HL-60 (cell line): ENCODE data around the gene CTSC.

Experiments
- DNase-seq, 2 experiments: peaks; one replicate each; pipeline ENCODE4 v3.0.0-alpha.2; 2010 to 2020; ENCODE audit warnings: low read depth in 1 of 2, low spot score in 1 of 2
- H3K27ac ChIP-seq: fragments of 250-450 bp; sonication (Bioruptor Pico); replicated peaks from 2 replicates; pipeline ENCODE4 v1.5.1; 2020; ENCODE audit warnings: mild to moderate bottlenecking, moderate library complexity
- H3K27me3 ChIP-seq: fragments of 250-450 bp; sonication (Bioruptor Pico); 2 replicates; pipeline ENCODE4 v1.5.1; 2021; ENCODE audit warnings: mild to moderate bottlenecking, moderate library complexity; ENCODE audit not compliant: insufficient read depth, poor library complexity, severe bottlenecking
- H3K4me3 ChIP-seq: replicated peaks from 2 replicates; pipeline ENCODE4 v1.5.1; 2011; ENCODE audit warnings: mild to moderate bottlenecking, control low read depth, low read length; ENCODE audit not compliant: insufficient read depth
- GABPA ChIP-seq: IDR thresholded peaks from 2 replicates; pipeline ENCODE4 v1.6.1; 2012; ENCODE audit warnings: low read depth
- POLR2AphosphoS5 ChIP-seq: IDR thresholded peaks from 2 replicates; pipeline ENCODE4 v1.6.1; 2012; ENCODE audit warnings: low read depth
- SPI1 ChIP-seq: IDR thresholded peaks from 2 replicates; pipeline ENCODE4 v1.6.1; 2012; ENCODE audit warnings: low read depth, mild to moderate bottlenecking, borderline replicate concordance
- TF ChIP-seq, protein P1 (sequence below): IDR thresholded peaks from one replicate; pipeline ENCODE4 v1.5.1; 2011; ENCODE audit warnings: low read length, control low read depth, inconsistent platforms; ENCODE audit not compliant: insufficient read depth
- TF ChIP-seq, protein P2 (sequence below): IDR thresholded peaks from 2 replicates; pipeline ENCODE4 v1.6.1; 2012; ENCODE audit warnings: low read depth; ENCODE audit not compliant: insufficient replicate concordance

The CTSC gene

GRCh38 chr11:88360141-88360540, 22.6 kb upstream of the CTSC start:
- TF ChIP-seq GABPA (no peak), SPI1 (no peak), POLR2AphosphoS5 (no peak)
- TF ChIP-seq, protein P1, sequence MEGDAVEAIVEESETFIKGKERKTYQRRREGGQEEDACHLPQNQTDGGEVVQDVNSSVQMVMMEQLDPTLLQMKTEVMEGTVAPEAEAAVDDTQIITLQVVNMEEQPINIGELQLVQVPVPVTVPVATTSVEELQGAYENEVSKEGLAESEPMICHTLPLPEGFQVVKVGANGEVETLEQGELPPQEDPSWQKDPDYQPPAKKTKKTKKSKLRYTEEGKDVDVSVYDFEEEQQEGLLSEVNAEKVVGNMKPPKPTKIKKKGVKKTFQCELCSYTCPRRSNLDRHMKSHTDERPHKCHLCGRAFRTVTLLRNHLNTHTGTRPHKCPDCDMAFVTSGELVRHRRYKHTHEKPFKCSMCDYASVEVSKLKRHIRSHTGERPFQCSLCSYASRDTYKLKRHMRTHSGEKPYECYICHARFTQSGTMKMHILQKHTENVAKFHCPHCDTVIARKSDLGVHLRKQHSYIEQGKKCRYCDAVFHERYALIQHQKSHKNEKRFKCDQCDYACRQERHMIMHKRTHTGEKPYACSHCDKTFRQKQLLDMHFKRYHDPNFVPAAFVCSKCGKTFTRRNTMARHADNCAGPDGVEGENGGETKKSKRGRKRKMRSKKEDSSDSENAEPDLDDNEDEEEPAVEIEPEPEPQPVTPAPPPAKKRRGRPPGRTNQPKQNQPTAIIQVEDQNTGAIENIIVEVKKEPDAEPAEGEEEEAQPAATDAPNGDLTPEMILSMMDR, result no peak
- TF ChIP-seq, protein P2, sequence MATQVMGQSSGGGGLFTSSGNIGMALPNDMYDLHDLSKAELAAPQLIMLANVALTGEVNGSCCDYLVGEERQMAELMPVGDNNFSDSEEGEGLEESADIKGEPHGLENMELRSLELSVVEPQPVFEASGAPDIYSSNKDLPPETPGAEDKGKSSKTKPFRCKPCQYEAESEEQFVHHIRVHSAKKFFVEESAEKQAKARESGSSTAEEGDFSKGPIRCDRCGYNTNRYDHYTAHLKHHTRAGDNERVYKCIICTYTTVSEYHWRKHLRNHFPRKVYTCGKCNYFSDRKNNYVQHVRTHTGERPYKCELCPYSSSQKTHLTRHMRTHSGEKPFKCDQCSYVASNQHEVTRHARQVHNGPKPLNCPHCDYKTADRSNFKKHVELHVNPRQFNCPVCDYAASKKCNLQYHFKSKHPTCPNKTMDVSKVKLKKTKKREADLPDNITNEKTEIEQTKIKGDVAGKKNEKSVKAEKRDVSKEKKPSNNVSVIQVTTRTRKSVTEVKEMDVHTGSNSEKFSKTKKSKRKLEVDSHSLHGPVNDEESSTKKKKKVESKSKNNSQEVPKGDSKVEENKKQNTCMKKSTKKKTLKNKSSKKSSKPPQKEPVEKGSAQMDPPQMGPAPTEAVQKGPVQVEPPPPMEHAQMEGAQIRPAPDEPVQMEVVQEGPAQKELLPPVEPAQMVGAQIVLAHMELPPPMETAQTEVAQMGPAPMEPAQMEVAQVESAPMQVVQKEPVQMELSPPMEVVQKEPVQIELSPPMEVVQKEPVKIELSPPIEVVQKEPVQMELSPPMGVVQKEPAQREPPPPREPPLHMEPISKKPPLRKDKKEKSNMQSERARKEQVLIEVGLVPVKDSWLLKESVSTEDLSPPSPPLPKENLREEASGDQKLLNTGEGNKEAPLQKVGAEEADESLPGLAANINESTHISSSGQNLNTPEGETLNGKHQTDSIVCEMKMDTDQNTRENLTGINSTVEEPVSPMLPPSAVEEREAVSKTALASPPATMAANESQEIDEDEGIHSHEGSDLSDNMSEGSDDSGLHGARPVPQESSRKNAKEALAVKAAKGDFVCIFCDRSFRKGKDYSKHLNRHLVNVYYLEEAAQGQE, result no peak
- H3K4me3 ChIP-seq, result no peak overlapping the region

GRCh38 chr11:88359541-88359940, 22.0 kb upstream of the CTSC start:
- TF ChIP-seq POLR2AphosphoS5 (no peak; the same call in 1 of the 2 replicates), SPI1 (peak; percentile 99)
- Histone ChIP-seq H3K27ac (peak overlapping the region; percentile 37), H3K4me3 (no peak overlapping the region), H3K27me3 (no peaks in the 10 kb centered on the region)
- peak in 1 of 2 experiments; percentile 52 for DNase-seq

More at GRCh38 chr11:88360141-88360540, 22.6 kb upstream of the CTSC start:
- H3K27ac ChIP-seq, result no peak overlapping the region; the same call in none of the 2 replicates
- H3K27me3 ChIP-seq, result no peaks in the 10 kb centered on the region
- no peak for DNase-seq

DNA sequence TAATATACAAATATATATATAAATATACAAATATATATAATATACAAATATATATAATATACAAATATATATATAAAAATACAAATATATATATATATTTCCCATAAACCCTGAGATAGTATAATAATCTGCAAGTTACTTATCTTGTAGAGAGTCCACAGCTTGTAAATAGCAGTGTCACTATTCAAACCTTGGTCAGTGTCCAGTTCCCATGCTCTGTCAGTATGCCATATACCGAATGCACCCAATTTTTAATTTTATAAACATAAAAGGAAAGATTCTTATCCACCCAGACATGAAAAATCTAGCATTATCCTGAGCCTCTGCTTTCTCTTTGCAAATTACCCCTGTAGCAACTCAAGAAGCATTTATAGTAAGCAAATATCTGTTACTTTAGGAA, 21.6 kb upstream of the CTSC start:
- TF ChIP-seq, protein P1, result no peak
- TF ChIP-seq GABPA (no peak), POLR2AphosphoS5 (no peak)
- TF ChIP-seq, protein P2, result no peak
- DNase-seq, result no peak
- no peak overlapping the region for H3K4me3 ChIP-seq
- no peak overlapping the region; the same call in 1 of the 2 replicates for H3K27ac ChIP-seq
- H3K27me3 ChIP-seq, result no peaks in the 10 kb centered on the region

DNA sequence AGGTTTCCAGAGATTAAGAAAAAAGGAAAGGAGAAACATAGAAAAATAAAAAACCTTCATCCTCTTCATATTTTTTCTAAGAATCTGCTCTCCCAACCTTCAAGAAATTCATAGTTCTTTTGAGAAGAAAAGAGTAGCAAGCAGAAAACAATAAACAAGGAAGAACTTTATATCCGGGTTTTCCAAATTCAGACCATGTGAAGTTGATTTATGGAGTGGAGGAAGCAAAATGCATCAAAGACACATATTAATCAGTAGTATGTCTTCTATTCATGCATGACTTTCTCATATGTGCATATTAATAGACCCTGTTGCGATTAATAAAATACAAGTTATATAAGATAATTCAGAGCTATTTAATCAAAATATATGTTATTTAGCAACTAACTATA, 20.5 kb upstream of the CTSC start:
- Histone ChIP-seq H3K4me3 (no peak overlapping the region), H3K27me3 (no peaks in the 10 kb centered on the region), H3K27ac (peak overlapping the region; percentile 40; the same call in 1 of the 2 replicates)
- no peak for DNase-seq
- TF ChIP-seq POLR2AphosphoS5 (no peak), SPI1 (no peak), GABPA (no peak)
- TF ChIP-seq, protein P2, result no peak
- TF ChIP-seq, protein P1, result no peak
